Activated effector memory CD4-positive, alpha-beta T cell treated with Interleukin-2 at 50 U/mL for 16 hours (primary cell): Measurements from ENCODE around the gene IGLL5.

Source experiments
- DNase-seq: peaks from one replicate; pipeline ENCODE4 v3.0.0-alpha.2; 2020

The IGLL5 gene

GRCh38 chr22:22928666-22929380 lies 41.2 kb downstream of the IGLL5 start:
- peak; percentile 33 for DNase-seq

GRCh38 chr22:22929381-22930221 lies 42.0 kb downstream of the IGLL5 start:
- no peak for DNase-seq

- no peak for DNase-seq
Observed at GRCh38 chr22:22930222-22930497, 42.5 kb downstream of the IGLL5 start.

GRCh38 chr22:22930571-22931556 lies 43.2 kb downstream of the IGLL5 start:
- no peak for DNase-seq

GRCh38 chr22:22931557-22932270 lies 44.1 kb downstream of the IGLL5 start:
- DNase-seq: no peak

- DNase-seq: no peak
Observed at GRCh38 chr22:22932512-22932941, 44.9 kb downstream of the IGLL5 start.

- no peak for DNase-seq
Observed at GRCh38 chr22:22933100-22933806, 45.6 kb downstream of the IGLL5 start.

GRCh38 chr22:22933807-22934542 lies 46.4 kb downstream of the IGLL5 start:
- no peak for DNase-seq

GRCh38 chr22:22934543-22935055 lies 47.0 kb downstream of the IGLL5 start:
- no peak for DNase-seq

GRCh38 chr22:22935056-22935545 lies 47.5 kb downstream of the IGLL5 start:
- DNase-seq: no peak

- no peak for DNase-seq
Observed at GRCh38 chr22:22935546-22936157, 48.0 kb downstream of the IGLL5 start.

GRCh38 chr22:22936180-22936914 lies 48.7 kb downstream of the IGLL5 start:
- no peak for DNase-seq

GRCh38 chr22:22936915-22937656 lies 49.5 kb downstream of the IGLL5 start:
- no peak for DNase-seq

GRCh38 chr22:22937894-22938480 lies 50.4 kb downstream of the IGLL5 start:
- DNase-seq: no peak

GRCh38 chr22:22938672-22939587 lies 51.3 kb downstream of the IGLL5 start:
- DNase-seq: no peak

- no peak for DNase-seq
Observed at GRCh38 chr22:22939588-22940368, 52.2 kb downstream of the IGLL5 start.
